ENCODE measurements around the gene GALNT16. TPM values are rescaled to one million over a fixed set of nuclear protein-coding genes. Genes with fewer than 3 reads are reported as not detected.

Gene GALNT16
- total and polyA plus RNA-seq, 4 experiments from 2014 or later, result 0.06 TPM; not detected in 3

- Histone ChIP-seq H3K36me3 (ENCODE audit: insufficient read depth, low read length) (no peaks in the 10 kb centered on the region), H3K4me3 (ENCODE audit: low read length in 2 of 2) (no peak overlapping the region), H3K9me3 (ENCODE audit: control insufficient read depth in 1 of 2, low read length in 2 of 2) (no peaks in the 10 kb centered on the region), H3K4me1 (ENCODE audit: insufficient read depth, low read length) (peaks cover 19% of the 10 kb centered on the region), H3K27me3 (ENCODE audit: insufficient read depth, low read length) (no peaks in the 10 kb centered on the region), H3K27ac (ENCODE audit: low read depth, low read length) (no peak overlapping the region)
- intact Hi-C loops (cut with micrococcal nuclease), result no loop called here
- Mint-ChIP-seq H3K4me3 (no peak overlapping the region), H3K36me3 (no peaks in the 10 kb centered on the region), H3K27me3 (peaks cover 3 to 5% of the 10 kb centered on the region in 2 donors), H3K9me3 (no peaks in the 10 kb centered on the region), H3K4me1 (peaks cover 6 to 16% (median 11%) of the 10 kb centered on the region in 4 donors), H3K27ac (peak overlapping the region in 3 of 7 donors; percentile 42 to 73 (median 50))
- no peak for DNase-seq
- CTCF ChIA-PET (ENCODE audit: partially characterized antibody), result no interaction called here
- POLR2A ChIA-PET (ENCODE audit: partially characterized antibody), result no interaction called here
Observed at GRCh38 chr14:69353168-69353567, 93.2 kb downstream of the GALNT16 start.

GRCh38 chr14:69354383-69355153 is 94.6 kb downstream of the GALNT16 start:
- Mint-ChIP-seq H3K27ac (peak overlapping the region; percentile 67 to 96 (median 93)), H3K4me3 (peak overlapping the region; percentile 55 to 84 (median 78)), H3K36me3 (no peaks in the 10 kb centered on the region), H3K4me1 (peaks cover 6 to 16% (median 11%) of the 10 kb centered on the region in 4 donors), H3K9me3 (no peaks in the 10 kb centered on the region), H3K27me3 (peaks cover 3 to 4% of the 10 kb centered on the region in 2 donors)
- Histone ChIP-seq H3K36me3 (ENCODE audit: insufficient read depth, low read length) (no peaks in the 10 kb centered on the region), H3K27me3 (ENCODE audit: insufficient read depth, low read length) (no peaks in the 10 kb centered on the region), H3K4me3 (ENCODE audit: low read length in 2 of 2) (peak overlapping the region; percentile 24 to 36), H3K9me3 (ENCODE audit: control insufficient read depth in 1 of 2, low read length in 2 of 2) (no peaks in the 10 kb centered on the region), H3K27ac (ENCODE audit: low read depth, low read length) (peak overlapping the region; percentile 60), H3K4me1 (ENCODE audit: insufficient read depth, low read length) (peaks cover 19% of the 10 kb centered on the region)
- peak; percentile 42 to 77 (median 60) for DNase-seq
- ChIA-PET POLR2A (ENCODE audit: partially characterized antibody) (interaction anchor here (0.6 to 1.8 kb wide), 2 partner anchors 43 to 202 kb away, joined by 3 to 7 read pairs; partner anchors contain the start of genes DCAF5, ERH and SLC39A9), CTCF (ENCODE audit: partially characterized antibody) (interaction anchor here (1.4 kb wide), 1 partner anchor 11 kb away, joined by 3 read pairs; no protein-coding TSS in a partner anchor)
- intact Hi-C loops (cut with micrococcal nuclease), result no loop called here

GRCh38 chr14:69355154-69355597 is 95.2 kb downstream of the GALNT16 start:
- POLR2A ChIA-PET (ENCODE audit: partially characterized antibody), result interaction anchor here (0.6 to 1.8 kb wide), 2 partner anchors 43 to 202 kb away, joined by 3 to 7 read pairs; partner anchors contain the start of genes DCAF5, ERH and SLC39A9
- no peak for DNase-seq
- Mint-ChIP-seq H3K4me3 (peak overlapping the region in 5 of 8 donors; percentile 68 to 84 (median 79)), H3K9me3 (no peaks in the 10 kb centered on the region), H3K27me3 (peaks cover 1 to 3% of the 10 kb centered on the region in 2 donors), H3K27ac (peak overlapping the region in 5 of 7 donors; percentile 67 to 94 (median 90)), H3K4me1 (peaks cover 6 to 16% (median 11%) of the 10 kb centered on the region in 4 donors), H3K36me3 (no peaks in the 10 kb centered on the region)
- CTCF ChIA-PET (ENCODE audit: partially characterized antibody), result interaction anchor here (1.4 kb wide), 1 partner anchor 11 kb away, joined by 3 read pairs; no protein-coding TSS in a partner anchor
- Histone ChIP-seq H3K4me1 (ENCODE audit: insufficient read depth, low read length) (peaks cover 19% of the 10 kb centered on the region), H3K36me3 (ENCODE audit: insufficient read depth, low read length) (no peaks in the 10 kb centered on the region), H3K27me3 (ENCODE audit: insufficient read depth, low read length) (no peaks in the 10 kb centered on the region), H3K9me3 (ENCODE audit: control insufficient read depth in 1 of 2, low read length in 2 of 2) (no peaks in the 10 kb centered on the region), H3K27ac (ENCODE audit: low read depth, low read length) (peak overlapping the region; percentile 60), H3K4me3 (ENCODE audit: low read length in 2 of 2) (no peak overlapping the region)
- intact Hi-C loops (cut with micrococcal nuclease), result no loop called here

GRCh38 chr14:69355607-69356281 is 95.8 kb downstream of the GALNT16 start:
- CTCF ChIA-PET (ENCODE audit: partially characterized antibody), result interaction anchor here (1.4 kb wide), 1 partner anchor 10 kb away, joined by 3 read pairs; no protein-coding TSS in a partner anchor
- Mint-ChIP-seq H3K27ac (peak overlapping the region in 1 of 7 donors; percentile 12), H3K27me3 (peaks cover 1 to 3% of the 10 kb centered on the region in 2 donors), H3K9me3 (no peaks in the 10 kb centered on the region), H3K4me1 (peaks cover 6 to 16% (median 11%) of the 10 kb centered on the region in 4 donors), H3K36me3 (no peaks in the 10 kb centered on the region), H3K4me3 (peak overlapping the region in 1 of 8 donors; percentile 62)
- intact Hi-C loops (cut with micrococcal nuclease), result no loop called here
- Histone ChIP-seq H3K4me3 (ENCODE audit: low read length in 2 of 2) (no peak overlapping the region), H3K9me3 (ENCODE audit: control insufficient read depth in 1 of 2, low read length in 2 of 2) (no peaks in the 10 kb centered on the region), H3K36me3 (ENCODE audit: insufficient read depth, low read length) (no peaks in the 10 kb centered on the region), H3K27me3 (ENCODE audit: insufficient read depth, low read length) (no peaks in the 10 kb centered on the region), H3K27ac (ENCODE audit: low read depth, low read length) (no peak overlapping the region), H3K4me1 (ENCODE audit: insufficient read depth, low read length) (peaks cover 19% of the 10 kb centered on the region)
- no peak for DNase-seq
- POLR2A ChIA-PET (ENCODE audit: partially characterized antibody), result interaction anchor here (1.8 kb wide), 1 partner anchor 42 kb away, joined by 7 read pairs; the partner anchor contains the start of genes ERH and SLC39A9

- CTCF ChIA-PET (ENCODE audit: partially characterized antibody), result no interaction called here
Observed at GRCh38 chr14:69356903-69357543, 97.1 kb downstream of the GALNT16 start.

GRCh38 chr14:69357544-69358200 is 97.7 kb downstream of the GALNT16 start:
- Histone ChIP-seq H3K4me1 (ENCODE audit: insufficient read depth, low read length) (peaks cover 19% of the 10 kb centered on the region), H3K27me3 (ENCODE audit: insufficient read depth, low read length) (no peaks in the 10 kb centered on the region), H3K4me3 (ENCODE audit: low read length in 2 of 2) (no peak overlapping the region), H3K36me3 (ENCODE audit: insufficient read depth, low read length) (no peaks in the 10 kb centered on the region), H3K27ac (ENCODE audit: low read depth, low read length) (no peak overlapping the region), H3K9me3 (ENCODE audit: control insufficient read depth in 1 of 2, low read length in 2 of 2) (no peaks in the 10 kb centered on the region)
- intact Hi-C loops (cut with micrococcal nuclease), result no loop called here
- no peaks in the 10 kb centered on the region for H3K36me3 Mint-ChIP-seq
- peaks cover 0 to 1% of the 10 kb centered on the region in 2 donors for H3K27me3 Mint-ChIP-seq
- POLR2A ChIA-PET (ENCODE audit: partially characterized antibody), result no interaction called here
- H3K4me1 Mint-ChIP-seq, result peaks cover 6 to 16% (median 11%) of the 10 kb centered on the region in 4 donors
- H3K9me3 Mint-ChIP-seq, result no peaks in the 10 kb centered on the region
- DNase-seq, result no peak
- H3K27ac Mint-ChIP-seq, result no peak overlapping the region
- CTCF ChIA-PET (ENCODE audit: partially characterized antibody), result interaction anchor here (1.0 kb wide), 1 partner anchor 228 kb away, joined by 3 read pairs; no protein-coding TSS in a partner anchor
- no peak overlapping the region for H3K4me3 Mint-ChIP-seq

More at GRCh38 chr14:69356903-69357543, 97.1 kb downstream of the GALNT16 start:
- H3K9me3 ChIP-seq (ENCODE audit: control insufficient read depth in 1 of 2, low read length in 2 of 2), result no peaks in the 10 kb centered on the region
- Mint-ChIP-seq H3K27me3 (peaks cover 0 to 1% of the 10 kb centered on the region in 2 donors), H3K27ac (peak overlapping the region in 1 of 7 donors; percentile 4), H3K4me3 (no peak overlapping the region), H3K4me1 (peaks cover 6 to 16% (median 11%) of the 10 kb centered on the region in 4 donors), H3K9me3 (no peaks in the 10 kb centered on the region), H3K36me3 (no peaks in the 10 kb centered on the region)
- no peak overlapping the region for H3K27ac ChIP-seq (ENCODE audit: low read depth, low read length)
- H3K36me3 ChIP-seq (ENCODE audit: insufficient read depth, low read length), result no peaks in the 10 kb centered on the region
- peaks cover 19% of the 10 kb centered on the region for H3K4me1 ChIP-seq (ENCODE audit: insufficient read depth, low read length)
- POLR2A ChIA-PET (ENCODE audit: partially characterized antibody), result no interaction called here
- DNase-seq, result no peak
- H3K27me3 ChIP-seq (ENCODE audit: insufficient read depth, low read length), result no peaks in the 10 kb centered on the region
- H3K4me3 ChIP-seq (ENCODE audit: low read length in 2 of 2), result no peak overlapping the region
- intact Hi-C loops (cut with micrococcal nuclease), result no loop called here

Data from CD4-positive, alpha-beta memory T cell (primary cell).